Measurements from ENCODE around the gene CDCA5. TPM values are rescaled to one million over a fixed set of nuclear protein-coding genes. Genes with fewer than 3 reads are reported as not detected.

Gene CDCA5
- total RNA-seq, 1 donor from 2014 or later = 16.5 TPM

DNA sequence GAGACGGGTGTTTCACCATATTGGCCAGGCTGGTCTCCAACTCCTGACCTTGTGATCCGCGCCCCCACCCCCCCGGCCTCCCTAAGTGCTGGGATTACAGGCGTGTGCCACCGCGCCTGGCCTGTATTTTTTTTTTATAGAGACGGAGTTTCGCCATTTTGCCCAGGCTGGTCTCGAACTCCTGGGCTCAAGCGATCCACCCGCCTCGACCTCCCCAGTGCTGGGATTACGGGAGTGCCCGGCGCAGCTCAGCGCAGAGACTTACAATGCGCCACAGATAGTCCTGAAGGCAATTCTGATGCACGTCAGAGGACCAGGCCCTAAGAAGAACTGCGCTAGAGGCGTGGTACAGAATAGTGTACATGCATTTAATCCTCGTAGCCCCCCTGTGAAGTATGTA is 11.6 kb upstream of the CDCA5 start:
- no peaks in the 10 kb centered on the region for H3K36me3 Mint-ChIP-seq
- peaks cover 8% of the 10 kb centered on the region for H3K4me1 Mint-ChIP-seq
- H3K4me3 Mint-ChIP-seq = peak overlapping the region; percentile 89
- peak overlapping the region; percentile 98 for H3K27ac Mint-ChIP-seq
- H3K9me3 Mint-ChIP-seq = no peaks in the 10 kb centered on the region
- H3K27me3 Mint-ChIP-seq (ENCODE audit: low read depth) = no peaks in the 10 kb centered on the region
- DNase-seq (ENCODE audit: low spot score in 2 of 2, unreplicated experiment in 2 of 2) = no peak
- TF ChIP-seq, protein P1, sequence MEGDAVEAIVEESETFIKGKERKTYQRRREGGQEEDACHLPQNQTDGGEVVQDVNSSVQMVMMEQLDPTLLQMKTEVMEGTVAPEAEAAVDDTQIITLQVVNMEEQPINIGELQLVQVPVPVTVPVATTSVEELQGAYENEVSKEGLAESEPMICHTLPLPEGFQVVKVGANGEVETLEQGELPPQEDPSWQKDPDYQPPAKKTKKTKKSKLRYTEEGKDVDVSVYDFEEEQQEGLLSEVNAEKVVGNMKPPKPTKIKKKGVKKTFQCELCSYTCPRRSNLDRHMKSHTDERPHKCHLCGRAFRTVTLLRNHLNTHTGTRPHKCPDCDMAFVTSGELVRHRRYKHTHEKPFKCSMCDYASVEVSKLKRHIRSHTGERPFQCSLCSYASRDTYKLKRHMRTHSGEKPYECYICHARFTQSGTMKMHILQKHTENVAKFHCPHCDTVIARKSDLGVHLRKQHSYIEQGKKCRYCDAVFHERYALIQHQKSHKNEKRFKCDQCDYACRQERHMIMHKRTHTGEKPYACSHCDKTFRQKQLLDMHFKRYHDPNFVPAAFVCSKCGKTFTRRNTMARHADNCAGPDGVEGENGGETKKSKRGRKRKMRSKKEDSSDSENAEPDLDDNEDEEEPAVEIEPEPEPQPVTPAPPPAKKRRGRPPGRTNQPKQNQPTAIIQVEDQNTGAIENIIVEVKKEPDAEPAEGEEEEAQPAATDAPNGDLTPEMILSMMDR (IDR thresholded peaks at IDR 0.05; ENCODE audit: unreplicated experiment) = no peak

DNA sequence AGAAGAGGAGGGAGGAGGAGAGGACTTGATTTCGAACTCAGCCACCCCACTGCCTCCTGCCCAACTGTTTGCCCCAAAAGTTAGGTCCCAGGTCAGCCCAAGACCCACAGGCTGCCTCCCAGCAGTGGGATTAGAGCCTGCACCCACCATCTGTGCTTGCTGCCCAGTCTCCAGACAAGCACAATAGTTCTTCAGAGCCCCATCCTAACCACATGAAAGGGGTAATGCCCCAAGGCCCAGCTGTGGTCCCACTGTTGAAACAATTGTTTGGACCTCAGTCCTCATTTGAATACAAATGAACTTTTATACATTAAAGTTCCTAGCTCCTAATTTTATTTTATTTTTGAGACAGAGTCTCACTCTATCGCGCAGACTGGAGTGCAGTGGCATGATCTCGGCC is 6.8 kb upstream of the CDCA5 start:
- DNase-seq (ENCODE audit: low spot score in 2 of 2, unreplicated experiment in 2 of 2) = no peak
- Mint-ChIP-seq H3K4me3 (no peak overlapping the region), H3K36me3 (peaks cover 12% of the 10 kb centered on the region), H3K27ac (no peak overlapping the region), H3K27me3 (ENCODE audit: low read depth) (no peaks in the 10 kb centered on the region), H3K9me3 (no peaks in the 10 kb centered on the region), H3K4me1 (peaks cover 2% of the 10 kb centered on the region)
- TF ChIP-seq, protein P1 (IDR thresholded peaks at IDR 0.05; ENCODE audit: unreplicated experiment) = no peak

DNA sequence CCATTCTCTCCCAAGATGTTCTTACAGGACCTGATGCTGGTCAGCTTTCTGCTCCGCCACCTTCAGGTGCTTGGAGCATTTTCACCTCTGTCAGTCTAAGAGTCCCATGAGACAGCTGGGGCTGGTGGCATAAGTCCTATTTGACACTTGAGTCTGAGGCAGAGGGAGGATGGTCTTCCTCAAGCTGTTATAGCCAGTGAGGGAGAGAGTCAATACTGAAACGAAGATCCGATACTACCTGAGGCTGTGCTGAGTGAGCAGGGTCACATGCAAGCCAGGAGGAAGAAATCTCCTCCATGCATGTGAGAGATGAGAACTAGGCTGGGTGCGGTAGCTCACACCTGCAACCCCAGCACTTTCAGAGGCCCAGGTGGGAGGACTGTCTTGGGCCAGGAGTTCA is 5.8 kb upstream of the CDCA5 start:
- H3K36me3 Mint-ChIP-seq = peaks cover 13% of the 10 kb centered on the region
- no peak for DNase-seq (ENCODE audit: low spot score in 2 of 2, unreplicated experiment in 2 of 2)
- H3K9me3 Mint-ChIP-seq = no peaks in the 10 kb centered on the region
- no peak overlapping the region for H3K27ac Mint-ChIP-seq
- H3K4me3 Mint-ChIP-seq = no peak overlapping the region
- TF ChIP-seq, protein P1 (IDR thresholded peaks at IDR 0.05; ENCODE audit: unreplicated experiment) = no peak
- no peaks in the 10 kb centered on the region for H3K27me3 Mint-ChIP-seq (ENCODE audit: low read depth)
- peaks cover 8% of the 10 kb centered on the region for H3K4me1 Mint-ChIP-seq

DNA sequence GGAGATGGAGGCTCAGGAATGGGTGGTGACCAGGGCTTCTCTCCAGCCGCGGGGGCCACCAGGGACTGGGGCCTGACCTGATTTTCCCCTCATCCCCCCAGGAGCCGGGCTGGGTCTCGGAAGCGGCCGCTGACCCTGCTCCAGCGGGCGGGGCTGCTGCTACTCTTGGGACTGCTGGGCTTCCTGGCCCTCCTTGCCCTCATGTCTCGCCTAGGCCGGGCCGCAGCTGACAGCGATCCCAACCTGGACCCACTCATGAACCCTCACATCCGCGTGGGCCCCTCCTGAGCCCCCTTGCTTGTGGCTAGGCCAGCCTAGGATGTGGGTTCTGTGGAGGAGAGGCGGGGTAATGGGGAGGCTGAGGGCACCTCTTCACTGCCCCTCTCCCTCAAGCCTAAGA is 4.0 kb upstream of the CDCA5 start:
- DNase-seq (ENCODE audit: low spot score in 2 of 2, unreplicated experiment in 2 of 2) = no peak
- Mint-ChIP-seq H3K9me3 (no peaks in the 10 kb centered on the region), H3K4me3 (no peak overlapping the region), H3K4me1 (peaks cover 22% of the 10 kb centered on the region), H3K27me3 (ENCODE audit: low read depth) (no peaks in the 10 kb centered on the region), H3K36me3 (peaks cover 13% of the 10 kb centered on the region), H3K27ac (no peak overlapping the region)
- TF ChIP-seq, protein P1 (IDR thresholded peaks at IDR 0.05; ENCODE audit: unreplicated experiment) = no peak

DNA sequence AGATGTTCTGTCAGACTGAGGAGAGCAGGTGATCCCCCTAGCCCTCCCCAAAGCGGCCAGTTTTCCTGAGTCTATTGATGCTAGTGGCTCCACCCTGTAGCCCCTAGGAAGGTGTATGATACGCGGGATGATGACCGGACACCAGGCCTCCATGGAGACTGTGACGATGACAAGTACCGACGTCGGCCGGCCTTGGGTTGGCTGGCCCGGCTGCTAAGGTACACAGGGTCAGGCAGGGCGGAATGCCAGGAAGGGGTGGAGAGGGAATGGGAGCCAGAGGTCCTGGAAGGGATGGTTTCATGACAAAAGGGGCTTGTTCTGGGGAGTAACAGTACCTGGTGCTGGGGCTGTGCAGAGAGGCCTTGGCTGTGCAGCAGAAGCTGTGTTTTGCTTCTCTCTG is 3.4 kb upstream of the CDCA5 start:
- no peak for DNase-seq (ENCODE audit: low spot score in 2 of 2, unreplicated experiment in 2 of 2)
- no peaks in the 10 kb centered on the region for H3K27me3 Mint-ChIP-seq (ENCODE audit: low read depth)

More for the DNA sequence above, 3.4 kb upstream of the CDCA5 start:
- Mint-ChIP-seq H3K27ac (no peak overlapping the region), H3K4me3 (no peak overlapping the region), H3K4me1 (peaks cover 25% of the 10 kb centered on the region), H3K9me3 (no peaks in the 10 kb centered on the region), H3K36me3 (peaks cover 13% of the 10 kb centered on the region)
- TF ChIP-seq, protein P1 (IDR thresholded peaks at IDR 0.05; ENCODE audit: unreplicated experiment) = no peak
